PFSK-1 (cell line): Measurements from ENCODE around the gene EXD3.

Source experiments
- FOXP2 ChIP-seq: optimal IDR thresholded peaks from 2 replicates; pipeline ENCODE3; 2011; ENCODE audit warnings: borderline replicate concordance, control low read depth, inconsistent platforms; ENCODE audit not compliant: insufficient read depth; ENCODE audit errors: extremely low read length, extremely low read depth
- POLR2AphosphoS5 ChIP-seq: IDR thresholded peaks from 2 replicates; pipeline ENCODE4 v1.6.1; 2012; ENCODE audit warnings: low read depth, mild to moderate bottlenecking, control low read depth, low read length, moderate library complexity
- REST ChIP-seq, 2 experiments: IDR thresholded peaks; 2 replicates each; pipeline versions ENCODE4 v1.6.1 to v1.8.0; 2011 to 2012; ENCODE audit warnings: low read depth in 2 of 2, low read length in 2 of 2, control low read depth in 1 of 2, inconsistent platforms in 1 of 2, mild to moderate bottlenecking in 1 of 2, moderate library complexity in 1 of 2; ENCODE audit not compliant: insufficient read depth in 1 of 2
- SIN3A ChIP-seq: IDR thresholded peaks from 2 replicates; pipeline ENCODE4 v1.6.1; 2012; ENCODE audit warnings: mild to moderate bottlenecking, low read length, moderate library complexity, borderline replicate concordance; ENCODE audit not compliant: insufficient read depth
- TAF1 ChIP-seq: IDR thresholded peaks from 2 replicates; pipeline ENCODE4 v1.6.1; 2012; ENCODE audit warnings: low read length, control low read depth, borderline replicate concordance; ENCODE audit not compliant: insufficient read depth

EXD3 gene

GRCh38 chr9:137354845-137355760 is 67.9 kb downstream of the EXD3 start:
- no peak for TF ChIP-seq FOXP2
- no peak for TF ChIP-seq POLR2AphosphoS5
- TF ChIP-seq SIN3A = no peak
- no peak for TF ChIP-seq TAF1
- TF ChIP-seq REST (IDR thresholded peaks at IDR 0.05; ENCODE audit: insufficient read depth in 1 of 2, low read depth in 2 of 2, low read length in 2 of 2) = no peak

GRCh38 chr9:137354153-137354844 is 68.7 kb downstream of the EXD3 start:
- TF ChIP-seq POLR2AphosphoS5 (no peak), REST (IDR thresholded peaks at IDR 0.05; ENCODE audit: insufficient read depth in 1 of 2, low read depth in 2 of 2, low read length in 2 of 2) (no peak), FOXP2 (no peak), TAF1 (no peak)

- TF ChIP-seq TAF1 (no peak), REST (IDR thresholded peaks at IDR 0.05; ENCODE audit: insufficient read depth in 1 of 2, low read depth in 2 of 2, low read length in 2 of 2) (no peak), FOXP2 (no peak), POLR2AphosphoS5 (no peak), SIN3A (no peak)
Observed at GRCh38 chr9:137353223-137354152, 69.5 kb downstream of the EXD3 start.

GRCh38 chr9:137352511-137353222 is 70.3 kb downstream of the EXD3 start:
- TF ChIP-seq POLR2AphosphoS5 (no peak), REST (IDR thresholded peaks at IDR 0.05; ENCODE audit: insufficient read depth in 1 of 2, low read depth in 2 of 2, low read length in 2 of 2) (no peak), SIN3A (no peak), TAF1 (no peak), FOXP2 (no peak)
